OCI-LY1 (cell line): ENCODE results near the gene RAB2B.

Experiments
- CTCF ChIP-seq: fragments of 200-600 bp; sonication (generic), shearing (Covaris generic); IDR thresholded peaks from 2 replicates; pipeline ENCODE4 v1.5.1; 2017; ENCODE audit warnings: mild to moderate bottlenecking, antibody characterized with exemption, low read length, moderate library complexity, mixed read lengths
- EZH2 ChIP-seq: fragments of 200-600 bp; sonication (generic), shearing (Covaris generic); IDR thresholded peaks from 2 replicates; pipeline ENCODE4 v1.8.0; 2017; ENCODE audit warnings: borderline replicate concordance, mixed run types, mild to moderate bottlenecking, antibody characterized with exemption, low read length, moderate library complexity, mixed read lengths

GRCh38 chr14:21454843-21455544 is 21.8 kb downstream of the RAB2B start:
- TF ChIP-seq CTCF (no peak), EZH2 (no peak)
